Stimulated activated CD4-positive, alpha-beta T cell treated with anti-CD3 and anti-CD28 coated beads, Interleukin-1b, Interleukin-23, amount 100 ng/mL, for 1 hour (primary cell): Measurements from ENCODE around the gene MISP.
"Not testable (repeated sequence)": the region's sequence is repeated elsewhere in the genome, so short reads cannot be mapped to it uniquely, and the experiment has no call there.

ENCODE experiments used
- DNase-seq, 2 donors: peaks; one replicate each; pipeline ENCODE4 v3.0.0-alpha.2; 2020; ENCODE audit warnings: low read depth in 2 of 2

Gene MISP

GRCh38 chr19:725461-726089 is 25.3 kb upstream of the MISP start:
- no peak for DNase-seq

GRCh38 chr19:726993-727956 is 23.6 kb upstream of the MISP start:
- DNase-seq, result no peak

- no peak for DNase-seq
These were observed 22.9 kb upstream of the MISP start for GRCh38 chr19:728011-728410.

- DNase-seq, result not testable (repeated sequence)
These were observed 21.3 kb upstream of the MISP start for GRCh38 chr19:729564-729963.

GRCh38 chr19:729965-730668 is 20.8 kb upstream of the MISP start:
- no peak for DNase-seq

- no peak for DNase-seq
These were observed 19.9 kb upstream of the MISP start for GRCh38 chr19:731000-731399.

GRCh38 chr19:732148-733069 is 18.5 kb upstream of the MISP start:
- DNase-seq, result no peak

- no peak for DNase-seq
These were observed 16.2 kb upstream of the MISP start for GRCh38 chr19:734716-735115.

- DNase-seq, result no peak
These were observed 14.8 kb upstream of the MISP start for GRCh38 chr19:736125-736524.

- DNase-seq, result peak; percentile 21 to 38
These were observed 13.3 kb upstream of the MISP start for GRCh38 chr19:737591-738093.

GRCh38 chr19:738509-739128 is 12.3 kb upstream of the MISP start:
- no peak for DNase-seq

GRCh38 chr19:739998-740715 is 10.8 kb upstream of the MISP start:
- DNase-seq, result no peak

GRCh38 chr19:740816-741505 is 10.0 kb upstream of the MISP start:
- DNase-seq, result not testable (repeated sequence)

GRCh38 chr19:741506-742131 is 9.3 kb upstream of the MISP start:
- no peak for DNase-seq

GRCh38 chr19:742540-743075 is 8.3 kb upstream of the MISP start:
- no peak for DNase-seq

- no peak for DNase-seq
These were observed 7.7 kb upstream of the MISP start for GRCh38 chr19:743168-743687.

GRCh38 chr19:745138-745537 is 5.8 kb upstream of the MISP start:
- DNase-seq, result not testable (repeated sequence)

- DNase-seq, result no peak
These were observed 4.6 kb upstream of the MISP start for GRCh38 chr19:746208-746819.
